SJCRH30 (cell line): ENCODE data around the gene PTTG1IP2. TPM values are rescaled to one million over a fixed set of nuclear protein-coding genes. Genes with fewer than 3 reads are reported as not detected.
A peak's percentile ranks its signal among the peaks of the same experiment; 100 is the strongest.

Experiments
- DNase-seq, 2 experiments: peaks; one replicate each; pipeline ENCODE4 v3.0.0-alpha.2; 2015 to 2020
- H3K27ac ChIP-seq: fragments of 250-450 bp; sonication (Bioruptor Pico); 2 replicates; pipeline ENCODE4 v1.5.1; 2020; ENCODE audit warnings: mild to moderate bottlenecking, moderate library complexity
- H3K27me3 ChIP-seq: fragments of 250-450 bp; sonication (Bioruptor Pico); 2 replicates; pipeline ENCODE4 v1.5.1; 2020; ENCODE audit warnings: mild to moderate bottlenecking, moderate library complexity
- H3K36me3 ChIP-seq: fragments of 250-450 bp; sonication (Bioruptor Pico); 2 replicates; pipeline ENCODE4 v1.5.1; 2020; ENCODE audit warnings: mild to moderate bottlenecking, moderate library complexity
- H3K4me1 ChIP-seq: fragments of 250-450 bp; sonication (Bioruptor Pico); 2 replicates; pipeline ENCODE4 v1.5.1; 2020; ENCODE audit warnings: mild to moderate bottlenecking, moderate library complexity
- H3K4me3 ChIP-seq: fragments of 250-450 bp; sonication (Bioruptor Pico); 2 replicates; pipeline ENCODE4 v1.5.1; 2020; ENCODE audit warnings: mild to moderate bottlenecking, moderate library complexity
- H3K9me3 ChIP-seq: fragments of 250-450 bp; sonication (Bioruptor Pico); replicated peaks from 2 replicates; pipeline ENCODE4 v1.5.1; 2020; ENCODE audit warnings: mild to moderate bottlenecking, moderate library complexity
- total RNA-seq: library from RNA; depleted of rRNA; stranded (reverse); fragments of >200 nt; shearing (Covaris generic); gene quantifications from 2 replicates; pipeline ENCODE4 v1.2.3, GENCODE V29; 2014; rRNA removed

The PTTG1IP2 gene
- total RNA-seq, result not detected in 2 replicates

DNA sequence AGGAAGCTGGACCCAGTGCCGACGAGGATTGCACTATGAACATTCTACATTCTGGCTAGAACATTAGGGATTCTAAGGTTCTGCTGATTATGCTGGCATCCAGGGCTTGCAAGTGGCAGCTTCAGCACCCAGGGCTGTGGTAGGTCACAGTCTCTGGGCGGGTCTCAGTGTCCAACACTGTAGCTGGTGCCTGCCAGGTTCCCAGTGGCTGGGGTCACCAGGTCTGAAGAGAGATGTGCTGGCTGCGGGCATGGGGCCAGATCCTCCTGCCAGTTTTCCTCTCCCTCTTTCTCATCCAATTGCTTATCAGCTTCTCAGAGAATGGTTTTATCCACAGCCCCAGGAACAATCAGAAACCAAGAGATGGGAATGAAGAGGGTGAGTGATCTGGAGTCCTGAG lies at the start of gene PTTG1IP2:
Gene PTTG1IP2 (plus strand): TSS at position 86 of the 400 bp plus-strand sequence. CDS start 148 bp downstream, at position 234.
- Histone ChIP-seq H3K36me3 (no peaks in the 10 kb centered on the region), H3K27me3 (no peaks in the 10 kb centered on the region), H3K4me3 (no peak within 1 kb of the TSS), H3K27ac (no peak within 1 kb of the TSS), H3K9me3 (peaks cover 4% of the 10 kb centered on the region; the same call in 1 of the 2 replicates), H3K4me1 (no peaks in the 10 kb centered on the region)
- DNase-seq, result no peak

DNA sequence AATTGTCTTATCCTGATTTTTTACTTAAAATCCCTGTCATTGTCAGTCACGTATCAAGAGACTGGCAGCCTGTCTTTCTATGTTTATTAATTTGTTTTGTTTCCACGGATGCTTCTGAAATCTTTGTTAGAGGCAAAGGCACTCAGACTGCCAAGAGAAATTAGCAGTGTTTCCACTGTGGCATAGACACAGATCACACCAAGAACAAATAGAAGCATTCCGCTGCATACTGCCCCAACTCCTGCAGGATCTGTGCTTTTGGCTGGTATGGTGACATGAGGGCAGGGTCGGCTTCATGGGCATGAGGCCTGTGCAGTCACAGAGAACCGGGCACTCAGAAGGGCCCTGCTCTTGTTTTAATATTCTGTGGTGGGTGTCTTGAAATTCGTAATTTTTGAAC lies 47.8 kb upstream of the PTTG1IP2 start:
- DNase-seq, result no peak
- Histone ChIP-seq H3K9me3 (no peaks in the 10 kb centered on the region; the same call in 1 of the 2 replicates), H3K27me3 (no peaks in the 10 kb centered on the region), H3K27ac (no peak overlapping the region), H3K4me3 (no peak overlapping the region), H3K36me3 (no peaks in the 10 kb centered on the region), H3K4me1 (no peaks in the 10 kb centered on the region)

DNA sequence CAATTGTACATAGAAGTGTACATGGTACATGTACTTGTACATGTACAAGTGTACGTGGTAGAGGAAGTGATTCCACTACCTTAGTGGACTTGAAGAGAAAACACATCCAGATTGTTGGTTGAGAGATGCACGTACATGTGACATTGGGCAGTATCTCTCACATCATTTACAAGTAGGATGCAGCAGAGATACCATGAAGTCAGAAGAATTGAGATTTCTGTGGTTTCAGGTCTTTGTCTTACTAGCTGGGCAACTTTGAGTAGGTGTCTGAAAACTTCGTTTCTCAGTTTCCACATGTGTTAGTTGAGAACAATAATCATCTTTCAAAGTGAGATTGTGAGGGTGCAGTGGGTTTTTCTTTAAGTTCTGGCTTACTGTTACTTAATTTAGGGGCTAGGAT lies 44.7 kb upstream of the PTTG1IP2 start:
- Histone ChIP-seq H3K36me3 (no peaks in the 10 kb centered on the region), H3K27ac (no peak overlapping the region), H3K4me3 (no peak overlapping the region), H3K4me1 (no peaks in the 10 kb centered on the region), H3K9me3 (no peaks in the 10 kb centered on the region; the same call in 1 of the 2 replicates), H3K27me3 (no peaks in the 10 kb centered on the region)
- DNase-seq, result no peak

DNA sequence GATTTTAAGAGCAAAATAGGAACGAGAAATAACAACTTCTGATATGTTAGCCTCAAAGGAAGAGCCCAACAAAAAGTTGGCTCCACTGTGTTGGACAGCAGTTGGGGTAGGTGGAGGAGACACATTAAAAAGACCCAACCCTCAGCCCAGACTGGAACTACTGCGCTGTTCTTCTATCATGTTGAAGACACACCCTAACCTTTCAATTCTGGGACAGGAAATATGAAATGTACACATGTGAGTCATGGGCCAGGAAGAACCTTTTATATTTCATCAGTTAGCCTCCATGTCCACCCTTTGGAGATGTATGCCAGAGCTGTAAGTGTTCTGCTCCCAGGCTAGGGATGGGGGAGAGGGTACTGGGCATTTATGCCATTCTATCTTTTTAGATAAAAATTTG lies 44.1 kb upstream of the PTTG1IP2 start:
- no peak overlapping the region for H3K27ac ChIP-seq
- no peaks in the 10 kb centered on the region for H3K27me3 ChIP-seq
- H3K4me3 ChIP-seq, result no peak overlapping the region
- DNase-seq, result no peak
- H3K4me1 ChIP-seq, result peaks cover 2% of the 10 kb centered on the region
- no peaks in the 10 kb centered on the region for H3K36me3 ChIP-seq
- no peaks in the 10 kb centered on the region; the same call in 1 of the 2 replicates for H3K9me3 ChIP-seq

DNA sequence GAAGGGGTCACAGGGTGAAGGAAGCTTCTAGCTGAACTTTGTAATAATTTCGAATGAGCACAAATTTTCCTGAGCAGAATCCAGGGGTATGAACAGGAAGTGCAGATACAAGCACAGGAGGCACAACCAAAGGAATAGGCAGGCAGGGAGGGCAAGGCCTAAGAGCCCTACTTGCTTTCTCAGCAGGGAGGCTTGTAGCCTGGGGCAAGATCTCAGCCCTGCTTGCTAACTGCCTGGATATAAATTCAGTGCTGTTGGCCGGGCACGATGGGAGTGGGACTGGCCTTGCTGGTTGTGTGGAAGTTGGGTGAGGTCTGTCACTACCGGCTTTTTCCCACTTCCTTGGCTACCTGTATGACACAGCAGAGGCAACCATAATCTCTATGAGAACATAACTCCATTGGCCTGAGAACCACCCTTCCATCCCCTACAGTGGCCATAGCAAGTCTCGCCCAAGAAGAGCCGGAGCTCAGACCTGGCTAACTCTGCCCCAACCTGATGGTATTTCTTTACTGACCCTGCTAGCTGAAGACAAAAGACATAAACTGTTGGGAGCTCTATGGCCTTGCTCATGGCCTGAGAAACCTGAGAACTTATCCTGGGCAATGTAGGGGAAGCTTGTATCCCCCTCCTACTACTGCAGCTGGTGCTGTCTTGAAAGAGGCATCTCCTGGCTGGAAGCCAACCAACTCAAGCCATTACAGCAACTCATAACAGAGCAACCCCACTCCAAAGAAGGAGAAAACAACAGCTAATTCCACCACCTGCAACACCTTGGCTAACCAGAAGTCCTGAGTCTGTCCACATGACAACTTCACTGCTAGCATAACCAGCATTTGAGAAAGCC lies 38.6 kb upstream of the PTTG1IP2 start:
- H3K9me3 ChIP-seq, result peaks cover 15% of the 10 kb centered on the region
- H3K36me3 ChIP-seq, result no peaks in the 10 kb centered on the region
- no peaks in the 10 kb centered on the region for H3K27me3 ChIP-seq
- H3K27ac ChIP-seq, result peak overlapping the region; percentile 33
- H3K4me3 ChIP-seq, result no peak overlapping the region
- DNase-seq, result peak; percentile 90 to 97
- peaks cover 8% of the 10 kb centered on the region for H3K4me1 ChIP-seq

DNA sequence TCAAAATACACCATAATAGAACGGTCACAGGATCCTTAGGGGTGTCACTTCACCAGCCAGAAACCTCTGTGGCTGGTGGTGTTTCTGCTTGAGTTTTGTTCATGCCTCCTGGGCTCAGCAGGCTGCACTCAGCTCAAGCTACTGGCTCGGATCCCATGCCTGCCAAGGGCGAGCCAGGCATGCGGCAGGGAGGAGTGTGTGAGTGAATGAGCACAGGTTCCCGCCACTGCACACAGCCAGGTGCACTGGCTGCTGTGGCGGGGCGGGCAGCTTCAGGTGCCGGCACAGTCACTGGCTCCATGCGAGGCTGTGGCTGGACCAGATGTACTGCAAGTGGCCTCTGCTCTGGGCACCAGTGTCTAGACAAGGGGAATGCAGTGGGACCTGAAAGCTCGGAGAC lies 36.7 kb upstream of the PTTG1IP2 start:
- Histone ChIP-seq H3K9me3 (peaks cover 19% of the 10 kb centered on the region), H3K4me3 (no peak overlapping the region), H3K4me1 (peaks cover 8% of the 10 kb centered on the region), H3K27me3 (no peaks in the 10 kb centered on the region), H3K27ac (no peak overlapping the region), H3K36me3 (no peaks in the 10 kb centered on the region)
- no peak for DNase-seq

DNA sequence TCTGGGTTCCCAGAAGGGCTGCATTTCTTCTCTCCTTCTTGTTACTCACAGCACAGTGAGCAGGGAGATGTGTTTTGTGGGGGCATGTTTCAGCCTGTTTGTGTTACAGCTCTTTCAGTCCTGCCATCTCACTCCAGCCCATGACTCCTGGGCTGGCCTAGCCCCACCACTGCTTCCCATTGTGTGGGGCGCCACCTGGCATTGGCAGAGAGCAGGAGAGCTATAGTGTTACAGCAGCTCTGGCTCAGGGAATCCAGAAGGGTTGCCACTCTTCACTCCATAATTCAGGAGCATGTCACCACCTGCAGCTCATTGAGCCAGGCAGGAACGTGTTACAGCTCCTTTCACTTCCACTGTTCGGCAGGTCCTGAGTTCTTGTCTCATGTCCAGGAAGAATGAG lies 36.2 kb upstream of the PTTG1IP2 start:
- H3K27me3 ChIP-seq, result no peaks in the 10 kb centered on the region
- H3K4me1 ChIP-seq, result peaks cover 8% of the 10 kb centered on the region
- no peak overlapping the region for H3K4me3 ChIP-seq
- no peak for DNase-seq
- H3K9me3 ChIP-seq, result peaks cover 19% of the 10 kb centered on the region
- no peak overlapping the region for H3K27ac ChIP-seq
- no peaks in the 10 kb centered on the region for H3K36me3 ChIP-seq

DNA sequence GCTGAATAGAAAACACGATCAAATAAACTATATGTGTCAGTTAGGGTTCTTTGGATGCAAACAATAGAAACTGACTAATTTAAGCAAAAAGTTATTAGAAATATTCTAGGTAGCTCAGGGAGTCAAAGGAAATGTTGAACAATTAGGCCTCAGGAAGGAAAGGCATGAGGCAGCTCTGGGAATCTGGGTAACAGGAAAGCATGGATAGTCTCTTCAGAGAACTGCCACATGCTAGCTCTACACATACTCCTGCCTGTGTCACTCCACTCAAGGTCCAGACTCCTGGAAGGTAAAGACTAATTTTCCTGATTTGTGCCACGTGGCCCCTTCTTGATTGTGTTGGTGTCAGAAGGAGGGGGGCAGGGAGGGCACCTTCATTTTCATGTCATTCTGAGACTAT lies 23.8 kb upstream of the PTTG1IP2 start:
- Histone ChIP-seq H3K4me3 (no peak overlapping the region), H3K27me3 (no peaks in the 10 kb centered on the region), H3K27ac (no peak overlapping the region), H3K36me3 (no peaks in the 10 kb centered on the region), H3K9me3 (no peaks in the 10 kb centered on the region), H3K4me1 (peaks cover 13% of the 10 kb centered on the region)
- DNase-seq, result no peak

DNA sequence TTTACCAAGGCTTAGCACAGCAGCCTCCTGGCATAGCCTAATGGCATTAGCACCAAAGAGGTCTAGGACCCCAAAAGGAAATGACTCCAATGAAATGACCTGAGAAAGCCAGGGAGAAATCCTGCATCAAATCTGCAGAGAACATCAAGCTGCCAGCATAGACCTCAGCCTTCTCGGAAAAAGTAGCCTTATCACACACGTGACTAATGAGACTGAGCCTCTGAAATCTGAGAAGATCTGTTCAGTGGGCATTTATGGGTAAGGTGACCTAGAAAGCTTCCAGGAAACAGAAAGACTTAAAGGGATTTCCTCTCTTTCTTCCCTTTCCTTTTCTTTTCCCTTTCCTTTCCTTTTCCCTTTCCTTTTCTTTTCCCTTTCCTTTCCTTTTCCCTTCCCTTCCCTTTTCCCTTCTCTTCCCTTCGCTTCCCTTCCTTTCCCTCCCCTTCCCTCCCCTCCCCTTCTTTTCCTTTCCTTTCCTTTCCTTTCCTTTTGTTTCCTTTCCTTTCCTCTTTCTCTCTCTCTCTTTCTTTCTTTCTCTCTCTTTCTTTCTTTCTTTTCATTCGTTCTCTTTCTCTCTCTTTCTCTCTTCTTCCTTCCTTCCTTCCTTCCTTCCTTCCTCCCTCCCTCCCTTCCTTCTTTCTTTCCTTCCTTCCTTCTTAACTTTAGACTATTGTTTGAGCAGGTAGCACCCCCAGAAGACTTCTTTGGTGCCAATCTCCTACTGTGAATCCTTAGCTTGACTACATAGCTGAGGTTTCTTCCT lies 23.1 kb upstream of the PTTG1IP2 start:
- Histone ChIP-seq H3K9me3 (no peaks in the 10 kb centered on the region), H3K27me3 (no peaks in the 10 kb centered on the region), H3K27ac (no peak overlapping the region), H3K4me3 (no peak overlapping the region), H3K4me1 (peaks cover 13% of the 10 kb centered on the region), H3K36me3 (no peaks in the 10 kb centered on the region)
- peak in 1 of 2 experiments; percentile 62 for DNase-seq

DNA sequence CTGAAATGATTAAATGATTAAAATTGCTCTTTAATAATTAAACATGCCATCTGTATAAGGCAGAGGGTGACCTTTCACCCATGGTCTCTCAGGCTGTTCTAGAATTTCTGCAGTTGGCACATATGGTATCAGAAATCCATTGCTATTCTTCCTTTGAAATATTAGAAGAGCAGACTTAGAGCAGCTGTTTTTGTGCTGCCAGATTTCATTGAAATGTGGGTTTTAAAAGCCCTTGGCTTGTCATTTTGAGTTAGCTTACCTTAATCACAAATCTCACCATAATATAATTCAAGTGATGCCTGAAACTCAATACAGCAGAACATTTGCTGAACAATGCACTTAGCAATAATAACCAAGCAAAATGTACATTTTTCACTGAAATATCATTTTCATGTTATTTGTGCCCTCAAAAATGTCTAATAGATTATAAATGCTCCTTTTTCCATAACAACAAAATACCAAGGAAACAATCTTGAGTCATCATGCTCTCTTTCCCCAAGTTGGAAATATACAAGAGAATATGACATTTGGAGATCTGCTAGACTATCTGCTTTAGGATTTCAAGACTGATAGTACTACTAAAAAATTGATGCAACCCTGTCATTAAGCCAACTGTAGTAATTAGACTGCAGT lies 16.1 kb upstream of the PTTG1IP2 start:
- H3K9me3 ChIP-seq, result no peaks in the 10 kb centered on the region
- H3K4me1 ChIP-seq, result peaks cover 35% of the 10 kb centered on the region
- no peaks in the 10 kb centered on the region for H3K27me3 ChIP-seq
- H3K4me3 ChIP-seq, result no peak overlapping the region
- H3K27ac ChIP-seq, result peak overlapping the region; percentile 48
- H3K36me3 ChIP-seq, result no peaks in the 10 kb centered on the region
- peak; percentile 66 to 92 for DNase-seq

DNA sequence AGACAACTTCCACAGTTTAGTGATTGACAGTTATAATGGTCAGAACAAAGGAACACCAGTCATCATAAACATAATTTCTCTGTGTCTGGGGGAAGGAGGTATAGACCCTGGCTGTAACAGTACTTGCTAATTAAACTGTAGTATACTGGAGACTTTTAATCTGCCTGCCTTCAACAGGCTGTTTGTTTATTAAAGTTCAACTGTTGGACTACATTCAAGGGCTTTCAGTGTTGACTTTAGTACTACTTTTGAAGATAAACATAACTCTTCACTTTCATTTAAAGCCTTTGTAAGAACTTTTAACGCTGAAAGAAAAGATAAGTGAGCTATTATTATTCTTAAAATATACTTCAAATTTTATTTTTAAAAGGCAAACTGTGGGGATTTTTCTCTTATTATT lies 15.5 kb upstream of the PTTG1IP2 start:
- H3K4me1 ChIP-seq, result peaks cover 35% of the 10 kb centered on the region
- DNase-seq, result peak in 1 of 2 experiments; percentile 51
- no peaks in the 10 kb centered on the region for H3K9me3 ChIP-seq
- peak overlapping the region; percentile 48 for H3K27ac ChIP-seq
- H3K36me3 ChIP-seq, result no peaks in the 10 kb centered on the region
- H3K27me3 ChIP-seq, result no peaks in the 10 kb centered on the region
- no peak overlapping the region for H3K4me3 ChIP-seq

DNA sequence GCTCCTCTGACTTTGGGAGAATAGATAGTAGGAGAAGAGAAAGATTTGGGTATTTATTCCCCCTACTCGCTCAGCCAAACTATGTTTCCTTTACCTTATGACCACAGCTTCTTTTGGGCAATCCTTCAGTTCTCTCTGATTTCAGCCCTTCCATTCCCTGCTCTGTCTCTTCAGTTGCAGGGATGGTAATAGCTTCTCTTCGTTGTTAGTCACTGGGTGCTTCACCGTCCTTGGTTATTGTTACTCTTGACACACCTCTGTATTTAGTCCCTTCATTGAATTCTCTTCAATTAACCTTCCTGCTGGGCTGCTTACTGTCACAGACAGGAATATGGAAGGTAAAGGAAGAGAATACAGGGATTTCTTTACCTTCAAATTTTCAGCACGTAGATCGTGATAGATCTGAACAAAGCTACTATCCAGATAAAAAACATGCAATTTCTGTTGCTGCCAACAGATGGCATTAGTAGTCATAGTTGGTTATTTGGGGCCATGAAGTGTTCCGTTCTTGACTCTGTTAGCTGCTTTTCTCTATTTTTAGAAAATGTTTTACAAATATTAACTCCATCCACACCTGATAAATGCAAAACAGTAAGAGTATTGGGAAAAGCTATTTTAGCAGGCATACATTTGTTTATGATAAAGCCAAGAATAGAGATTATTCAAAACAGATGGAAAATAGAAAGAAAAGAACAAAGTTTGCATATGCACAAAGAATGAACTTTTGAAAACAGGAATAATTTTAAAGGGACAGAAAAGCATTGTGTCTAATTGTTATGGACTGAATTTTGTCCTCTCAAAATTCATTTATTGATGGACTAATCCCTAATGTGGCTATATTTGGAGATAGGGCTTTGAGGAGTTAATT lies 14.0 kb upstream of the PTTG1IP2 start:
- H3K27me3 ChIP-seq, result no peaks in the 10 kb centered on the region
- peak overlapping the region; percentile 38 for H3K4me3 ChIP-seq
- peaks cover 35% of the 10 kb centered on the region for H3K4me1 ChIP-seq
- H3K36me3 ChIP-seq, result no peaks in the 10 kb centered on the region
- H3K9me3 ChIP-seq, result no peaks in the 10 kb centered on the region
- peak; percentile 42 to 84 for DNase-seq
- H3K27ac ChIP-seq, result peak overlapping the region; percentile 40

DNA sequence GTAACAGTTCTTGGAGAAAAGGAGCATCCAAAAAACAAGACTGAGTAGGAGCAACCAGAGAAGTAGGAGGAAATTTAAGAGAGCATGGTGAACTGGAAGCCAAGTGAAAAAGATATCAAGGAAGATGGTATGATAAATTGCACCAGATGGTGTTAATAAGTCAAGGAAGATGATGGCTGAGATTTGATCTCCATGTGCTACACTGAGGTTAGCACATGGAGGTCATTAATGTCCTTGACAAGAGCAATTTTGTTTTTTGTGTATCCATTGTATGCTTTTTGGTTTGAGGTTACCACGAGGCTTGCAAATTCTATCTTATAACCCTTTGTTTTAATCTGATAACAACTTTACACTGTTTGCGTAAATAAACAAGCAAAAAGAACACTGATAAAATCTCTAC lies 11.3 kb upstream of the PTTG1IP2 start:
- no peak overlapping the region for H3K4me3 ChIP-seq
- peaks cover 26% of the 10 kb centered on the region for H3K4me1 ChIP-seq
- H3K36me3 ChIP-seq, result no peaks in the 10 kb centered on the region
- no peaks in the 10 kb centered on the region for H3K9me3 ChIP-seq
- no peaks in the 10 kb centered on the region for H3K27me3 ChIP-seq
- no peak for DNase-seq
- no peak overlapping the region for H3K27ac ChIP-seq

DNA sequence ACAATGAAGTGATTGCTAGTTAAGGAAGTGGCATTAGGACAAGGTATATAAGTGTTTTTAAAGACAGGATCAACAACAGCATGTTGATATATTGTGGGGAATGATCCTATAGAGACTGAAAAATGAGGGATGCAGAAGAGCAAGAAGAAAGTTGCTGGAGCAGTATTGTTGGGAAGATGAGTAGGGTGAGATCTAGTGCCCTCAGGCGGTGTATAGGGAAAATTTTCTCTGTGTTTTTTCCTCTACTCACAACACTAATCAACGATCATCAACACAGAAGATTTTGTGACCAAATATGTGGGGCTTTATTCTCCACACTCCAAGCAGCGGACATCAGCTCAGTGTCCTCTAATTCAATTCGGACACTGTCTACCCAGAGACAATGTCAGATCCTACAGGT lies 9.6 kb upstream of the PTTG1IP2 start:
- no peaks in the 10 kb centered on the region for H3K36me3 ChIP-seq
- no peak overlapping the region for H3K27ac ChIP-seq
- H3K9me3 ChIP-seq, result peaks cover 6% of the 10 kb centered on the region
- no peak overlapping the region for H3K4me3 ChIP-seq
- peaks cover 10% of the 10 kb centered on the region for H3K4me1 ChIP-seq
- no peaks in the 10 kb centered on the region for H3K27me3 ChIP-seq
- no peak for DNase-seq
